ENCODE measurements around the gene COL15A1.

Gene COL15A1

DNA sequence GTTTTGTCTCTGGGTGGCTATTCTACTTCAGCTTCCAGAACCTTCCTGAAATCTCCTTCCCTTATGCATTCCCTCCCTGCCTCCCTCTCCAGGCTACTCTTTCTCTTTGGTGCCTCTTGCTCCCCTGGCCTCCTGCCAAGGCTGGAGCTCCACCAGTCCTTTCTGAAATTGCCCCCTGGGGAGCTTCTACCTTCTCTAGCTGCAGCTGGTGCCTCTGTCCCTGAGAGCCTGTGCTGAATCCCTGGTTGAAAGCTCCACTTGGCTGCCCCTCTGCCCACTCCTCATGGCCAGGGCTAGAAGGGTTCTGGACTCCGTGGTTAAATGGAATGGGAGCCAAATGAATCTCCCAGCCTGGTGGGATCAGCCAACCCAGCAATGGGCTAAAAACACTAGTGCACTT lies 80.1 kb downstream of the COL15A1 start:
- H2AFZ ChIP-seq (ENCODE audit: low read length) = no peak overlapping the region
- no peaks in the 10 kb centered on the region for H3K27me3 ChIP-seq (ENCODE audit: insufficient read depth, low read length, poor library complexity, severe bottlenecking)
- H3F3A ChIP-seq (ENCODE audit: low read depth) = no peaks in the 10 kb centered on the region; the same call in 1 of the 2 replicates
- H3K4me3 ChIP-seq (ENCODE audit: low read length, poor library complexity, severe bottlenecking) = no peak overlapping the region
- no peak overlapping the region for H3K9ac ChIP-seq (ENCODE audit: low read depth, low read length, poor library complexity, severe bottlenecking)
- no peaks in the 10 kb centered on the region for H4K20me1 ChIP-seq (ENCODE audit: insufficient read depth, low read length, poor library complexity, severe bottlenecking)
- H3K4me1 ChIP-seq (ENCODE audit: insufficient read depth, low read length, poor library complexity, severe bottlenecking) = peaks cover 14% of the 10 kb centered on the region
- H3K4me2 ChIP-seq (ENCODE audit: low read depth, low read length, poor library complexity, severe bottlenecking) = no peak overlapping the region
- TF ChIP-seq EZH2phosphoT487 (IDR thresholded peaks at IDR 0.05; ENCODE audit: borderline replicate concordance) = no peak
- TF ChIP-seq, protein P1, sequence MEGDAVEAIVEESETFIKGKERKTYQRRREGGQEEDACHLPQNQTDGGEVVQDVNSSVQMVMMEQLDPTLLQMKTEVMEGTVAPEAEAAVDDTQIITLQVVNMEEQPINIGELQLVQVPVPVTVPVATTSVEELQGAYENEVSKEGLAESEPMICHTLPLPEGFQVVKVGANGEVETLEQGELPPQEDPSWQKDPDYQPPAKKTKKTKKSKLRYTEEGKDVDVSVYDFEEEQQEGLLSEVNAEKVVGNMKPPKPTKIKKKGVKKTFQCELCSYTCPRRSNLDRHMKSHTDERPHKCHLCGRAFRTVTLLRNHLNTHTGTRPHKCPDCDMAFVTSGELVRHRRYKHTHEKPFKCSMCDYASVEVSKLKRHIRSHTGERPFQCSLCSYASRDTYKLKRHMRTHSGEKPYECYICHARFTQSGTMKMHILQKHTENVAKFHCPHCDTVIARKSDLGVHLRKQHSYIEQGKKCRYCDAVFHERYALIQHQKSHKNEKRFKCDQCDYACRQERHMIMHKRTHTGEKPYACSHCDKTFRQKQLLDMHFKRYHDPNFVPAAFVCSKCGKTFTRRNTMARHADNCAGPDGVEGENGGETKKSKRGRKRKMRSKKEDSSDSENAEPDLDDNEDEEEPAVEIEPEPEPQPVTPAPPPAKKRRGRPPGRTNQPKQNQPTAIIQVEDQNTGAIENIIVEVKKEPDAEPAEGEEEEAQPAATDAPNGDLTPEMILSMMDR (conservative IDR thresholded peaks at IDR 0.05; ENCODE audit: low read length) = no peak
- no peaks in the 10 kb centered on the region for H3K9me2 ChIP-seq (replicated peaks; ENCODE audit: low read depth, low read length)
- H3K9me3 ChIP-seq (ENCODE audit: insufficient read depth, low read depth, low read length) = no peaks in the 10 kb centered on the region
- no peaks in the 10 kb centered on the region for H3K79me2 ChIP-seq (ENCODE audit: insufficient read depth, low read length)
- H3K36me3 ChIP-seq (ENCODE audit: insufficient read depth, low read length) = no peaks in the 10 kb centered on the region

DNA sequence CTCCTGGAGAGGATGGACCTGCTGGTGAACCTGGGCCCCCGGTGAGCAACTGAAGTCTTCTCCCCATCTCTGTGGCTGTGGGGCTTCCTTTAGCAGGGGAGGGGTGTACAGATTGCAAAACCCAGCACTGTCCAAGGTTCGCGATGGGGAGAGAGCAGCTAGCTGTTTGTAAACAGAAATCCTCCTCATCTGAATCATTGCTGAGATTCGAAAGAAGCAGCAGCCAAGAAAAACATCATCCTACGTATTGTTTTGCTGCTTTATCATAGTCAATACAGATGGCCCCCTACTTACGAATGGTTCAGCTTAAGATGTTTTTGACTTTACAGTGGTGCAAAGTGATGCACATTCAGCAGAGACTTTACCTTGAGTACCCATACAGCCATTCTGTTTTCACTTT lies 81.3 kb downstream of the COL15A1 start:
- Histone ChIP-seq H3K4me3 (ENCODE audit: low read length, poor library complexity, severe bottlenecking) (no peak overlapping the region), H3K9ac (ENCODE audit: low read depth, low read length, poor library complexity, severe bottlenecking) (no peak overlapping the region), H3K79me2 (ENCODE audit: insufficient read depth, low read length) (no peaks in the 10 kb centered on the region), H3K27me3 (ENCODE audit: insufficient read depth, low read length, poor library complexity, severe bottlenecking) (no peaks in the 10 kb centered on the region), H4K20me1 (ENCODE audit: insufficient read depth, low read length, poor library complexity, severe bottlenecking) (no peaks in the 10 kb centered on the region), H3K4me2 (ENCODE audit: low read depth, low read length, poor library complexity, severe bottlenecking) (no peak overlapping the region), H3K36me3 (ENCODE audit: insufficient read depth, low read length) (no peaks in the 10 kb centered on the region), H3K4me1 (ENCODE audit: insufficient read depth, low read length, poor library complexity, severe bottlenecking) (peaks cover 9% of the 10 kb centered on the region), H3K9me3 (ENCODE audit: insufficient read depth, low read depth, low read length) (no peaks in the 10 kb centered on the region), H3K9me2 (replicated peaks; ENCODE audit: low read depth, low read length) (no peaks in the 10 kb centered on the region), H2AFZ (ENCODE audit: low read length) (no peak overlapping the region), H3F3A (ENCODE audit: low read depth) (no peaks in the 10 kb centered on the region)
- TF ChIP-seq EZH2phosphoT487 (IDR thresholded peaks at IDR 0.05; ENCODE audit: borderline replicate concordance) = no peak
- TF ChIP-seq, protein P1 (conservative IDR thresholded peaks at IDR 0.05; ENCODE audit: low read length) = no peak

DNA sequence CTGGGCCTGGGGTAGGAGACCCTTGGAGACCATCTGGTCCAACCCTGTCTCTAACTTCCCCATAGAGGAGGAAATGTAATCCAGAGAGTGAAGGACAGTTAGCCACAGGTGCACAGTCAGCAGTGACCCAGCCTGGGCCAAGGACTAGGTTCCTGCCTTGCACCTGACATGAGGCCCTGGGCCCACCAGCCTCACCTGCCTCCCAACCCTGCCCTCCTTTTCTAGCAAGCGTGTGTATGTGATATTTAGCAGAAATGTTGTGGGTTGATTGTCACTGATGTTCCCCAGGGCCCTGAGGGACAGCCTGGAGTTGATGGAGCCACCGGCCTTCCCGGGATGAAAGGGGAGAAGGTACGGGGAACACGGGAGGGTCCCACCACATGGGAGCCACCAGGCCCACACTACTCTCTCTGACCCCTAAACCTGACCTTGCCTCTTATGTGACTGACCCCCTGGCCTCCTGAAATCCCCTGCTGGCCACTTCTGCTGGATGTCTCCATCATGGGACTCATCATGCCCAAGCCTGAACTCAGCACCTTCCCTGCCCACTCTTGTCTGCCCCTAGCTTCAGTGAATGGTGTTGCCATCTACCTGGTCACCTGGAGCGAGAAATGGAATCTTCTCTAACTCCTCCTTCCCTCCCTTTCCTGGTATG lies 82.0 kb downstream of the COL15A1 start:
- Histone ChIP-seq H3K4me3 (ENCODE audit: low read length, poor library complexity, severe bottlenecking) (no peak overlapping the region), H3K9me3 (ENCODE audit: insufficient read depth, low read depth, low read length) (no peaks in the 10 kb centered on the region), H4K20me1 (ENCODE audit: insufficient read depth, low read length, poor library complexity, severe bottlenecking) (no peaks in the 10 kb centered on the region), H3K4me1 (ENCODE audit: insufficient read depth, low read length, poor library complexity, severe bottlenecking) (peaks cover 9% of the 10 kb centered on the region), H3F3A (ENCODE audit: low read depth) (no peaks in the 10 kb centered on the region), H3K9ac (ENCODE audit: low read depth, low read length, poor library complexity, severe bottlenecking) (no peak overlapping the region), H3K36me3 (ENCODE audit: insufficient read depth, low read length) (no peaks in the 10 kb centered on the region), H3K79me2 (ENCODE audit: insufficient read depth, low read length) (no peaks in the 10 kb centered on the region), H2AFZ (ENCODE audit: low read length) (no peak overlapping the region), H3K27me3 (ENCODE audit: insufficient read depth, low read length, poor library complexity, severe bottlenecking) (no peaks in the 10 kb centered on the region), H3K4me2 (ENCODE audit: low read depth, low read length, poor library complexity, severe bottlenecking) (no peak overlapping the region), H3K9me2 (replicated peaks; ENCODE audit: low read depth, low read length) (no peaks in the 10 kb centered on the region)
- no peak for TF ChIP-seq EZH2phosphoT487 (IDR thresholded peaks at IDR 0.05; ENCODE audit: borderline replicate concordance)
- TF ChIP-seq, protein P1 (conservative IDR thresholded peaks at IDR 0.05; ENCODE audit: low read length) = peak; percentile 23; the same call in 1 of the 2 replicates
